SIG-M5 treated with dmso at 0.1 percent for 504 hours (cell line): Measurements from ENCODE around the gene NEO1.

Experiments
- DNase-seq: peaks from one replicate; lab custom pipeline; 2025; ENCODE audit not compliant: unreplicated experiment; lab: John Stamatoyannopoulos, UW

NEO1 gene

DNA sequence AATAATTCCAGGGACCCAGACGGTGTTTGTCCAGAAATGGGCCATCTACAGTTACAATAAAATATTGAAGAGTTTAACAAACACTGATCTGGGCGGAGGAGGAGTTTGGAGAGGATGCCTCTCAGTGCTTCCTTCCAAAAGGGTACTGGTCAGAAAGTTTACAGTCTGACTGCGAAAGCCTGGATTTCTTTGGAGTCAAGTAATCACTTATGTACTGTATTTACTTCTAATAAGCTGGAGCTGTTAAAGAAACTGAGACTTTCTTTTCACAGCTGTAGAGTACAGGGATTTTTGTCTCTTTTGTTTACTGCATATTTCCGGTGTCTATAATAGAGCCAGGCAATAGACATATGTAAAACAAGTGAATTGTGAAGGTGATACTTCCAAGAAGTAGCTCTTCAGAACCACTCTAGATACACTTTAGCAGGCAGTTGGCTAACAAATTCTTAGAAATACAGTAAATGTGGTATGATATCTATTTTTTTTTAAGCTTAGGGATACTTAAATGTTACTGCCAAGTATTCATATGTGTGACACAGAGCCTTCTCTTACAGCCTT is 22.1 kb upstream of the NEO1 start:
- DNase-seq: no peak

DNA sequence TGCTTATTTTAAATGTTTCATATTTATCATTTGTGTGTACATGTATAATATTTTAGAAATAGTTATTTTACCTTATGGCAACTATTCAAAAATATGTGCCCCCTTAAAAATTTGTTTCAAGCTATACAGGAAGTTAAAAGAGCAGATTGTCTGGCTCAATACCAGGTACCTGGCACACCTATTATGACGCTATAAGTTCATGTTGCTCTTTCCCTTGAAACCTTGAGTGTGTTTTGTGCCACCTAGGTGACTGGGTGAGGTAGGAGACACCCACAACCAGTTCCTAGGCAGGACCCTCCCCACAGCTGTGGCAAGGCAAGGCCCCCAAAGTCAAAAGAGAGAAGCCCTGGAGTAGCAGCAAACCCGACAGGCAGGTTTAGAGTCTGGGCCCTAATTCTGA is 20.6 kb upstream of the NEO1 start:
- DNase-seq: no peak

DNA sequence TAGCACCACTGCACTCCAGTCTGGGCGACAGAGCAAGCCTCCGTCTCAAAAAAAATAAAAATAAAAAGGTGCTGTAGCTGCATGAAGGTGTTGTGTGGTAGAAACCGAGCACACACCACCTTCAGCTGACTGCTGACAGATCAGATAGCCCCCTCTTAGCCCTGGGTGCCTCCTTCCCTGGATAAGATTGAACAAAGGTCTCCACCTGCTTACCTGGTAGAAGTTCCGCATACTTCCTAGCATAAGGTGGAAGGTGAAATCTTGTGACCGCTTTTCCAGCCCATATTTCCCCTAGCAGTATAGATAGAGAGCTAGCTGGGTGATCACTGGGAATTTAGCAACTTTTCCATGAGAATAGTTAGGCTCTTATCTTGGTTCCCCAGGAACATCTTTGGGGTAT is 18.7 kb upstream of the NEO1 start:
- DNase-seq: no peak

DNA sequence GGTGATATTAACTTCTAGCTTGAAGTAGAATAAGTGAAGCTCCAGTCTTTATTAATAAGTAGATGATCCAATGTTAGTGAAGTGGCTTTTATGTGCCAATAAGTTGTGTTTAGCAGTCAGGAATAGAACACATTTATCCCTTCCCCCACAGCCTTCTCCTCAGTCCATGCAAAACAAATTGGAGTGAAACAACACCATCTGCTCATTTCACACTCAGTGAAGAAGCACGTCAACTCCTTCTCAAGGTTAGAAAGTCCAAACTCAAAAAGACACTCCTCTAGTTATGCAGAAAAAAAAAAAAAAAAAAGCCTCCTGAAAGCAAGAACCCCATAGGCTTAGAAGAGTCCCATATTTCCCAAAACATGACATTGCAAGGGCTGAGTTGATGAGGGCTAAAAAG is 18.0 kb upstream of the NEO1 start:
- no peak for DNase-seq

DNA sequence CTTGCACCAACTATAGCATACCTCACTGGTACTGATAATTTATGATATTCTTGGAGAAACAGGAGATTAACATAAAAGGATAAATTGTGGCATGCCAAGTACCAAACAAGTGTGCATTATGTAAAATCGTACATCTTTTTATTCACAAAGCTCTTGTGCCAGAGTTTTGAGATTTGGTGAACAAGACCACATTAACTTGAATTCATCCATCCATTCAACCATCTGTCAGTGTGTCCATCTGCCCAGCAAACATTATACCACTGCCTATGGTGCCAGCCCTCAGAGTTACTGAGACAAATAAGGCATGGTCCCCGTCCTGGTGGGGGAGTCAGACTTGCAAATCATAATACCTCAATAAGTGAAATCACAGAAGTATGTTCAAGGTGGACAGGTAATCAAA is 17.0 kb upstream of the NEO1 start:
- no peak for DNase-seq

DNA sequence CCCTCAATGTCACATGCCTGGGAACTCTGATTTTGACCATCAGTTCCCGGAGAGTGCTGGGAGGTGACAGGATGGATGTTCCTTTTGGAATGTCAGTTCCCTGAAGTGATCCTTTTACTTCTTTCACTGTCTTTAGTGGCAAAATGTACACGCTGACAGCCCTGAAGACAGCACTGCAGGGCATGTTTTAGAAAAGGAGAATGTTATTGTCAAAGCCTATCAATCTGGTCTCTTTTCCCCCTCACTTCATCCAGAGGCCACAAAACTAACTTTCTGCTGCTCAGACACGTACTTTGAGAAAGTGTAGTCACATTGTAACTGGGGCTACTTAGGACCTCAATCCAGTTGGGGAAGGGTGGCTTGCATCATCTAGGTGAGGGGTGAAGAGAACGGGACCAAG is 14.0 kb upstream of the NEO1 start:
- no peak for DNase-seq

DNA sequence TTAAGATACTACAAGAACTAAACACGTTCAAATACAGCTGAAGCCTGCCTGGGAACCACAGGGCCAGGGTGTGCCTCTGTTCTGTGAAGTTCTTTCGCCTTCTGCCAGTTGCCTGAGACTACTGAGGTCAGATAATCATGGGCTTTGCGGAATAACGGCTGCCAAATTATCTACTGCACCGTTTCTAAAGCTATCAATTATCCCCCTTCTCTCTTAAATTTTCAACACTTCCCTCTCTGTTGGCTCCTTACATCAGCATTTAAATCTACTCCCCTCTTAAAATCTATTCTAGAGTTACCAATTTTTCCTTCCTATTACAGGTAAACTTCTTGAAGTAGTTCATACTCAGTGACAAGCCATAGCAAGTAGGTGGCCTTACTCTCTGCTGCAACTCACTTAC is 6.2 kb upstream of the NEO1 start:
- DNase-seq: no peak

DNA sequence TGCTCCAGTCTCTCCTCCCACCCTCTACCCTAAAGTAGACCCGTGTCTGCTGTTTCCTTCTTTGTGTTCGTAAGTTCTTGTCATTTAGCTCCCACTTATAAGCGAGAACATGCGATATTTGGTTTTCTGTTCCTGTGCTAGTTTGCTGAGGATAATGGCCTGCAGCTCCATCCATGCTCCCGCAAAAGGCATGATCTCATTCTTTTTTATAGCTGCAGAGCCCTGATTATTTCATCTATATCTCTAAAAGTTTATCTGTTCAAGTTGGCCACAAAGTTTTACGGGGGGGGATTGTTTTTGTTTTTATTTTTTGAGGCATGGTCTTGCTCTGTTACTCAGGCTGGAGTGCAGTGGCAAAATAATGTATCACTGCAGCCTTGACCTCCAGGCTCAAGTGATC is 4.4 kb upstream of the NEO1 start:
- DNase-seq: no peak

DNA sequence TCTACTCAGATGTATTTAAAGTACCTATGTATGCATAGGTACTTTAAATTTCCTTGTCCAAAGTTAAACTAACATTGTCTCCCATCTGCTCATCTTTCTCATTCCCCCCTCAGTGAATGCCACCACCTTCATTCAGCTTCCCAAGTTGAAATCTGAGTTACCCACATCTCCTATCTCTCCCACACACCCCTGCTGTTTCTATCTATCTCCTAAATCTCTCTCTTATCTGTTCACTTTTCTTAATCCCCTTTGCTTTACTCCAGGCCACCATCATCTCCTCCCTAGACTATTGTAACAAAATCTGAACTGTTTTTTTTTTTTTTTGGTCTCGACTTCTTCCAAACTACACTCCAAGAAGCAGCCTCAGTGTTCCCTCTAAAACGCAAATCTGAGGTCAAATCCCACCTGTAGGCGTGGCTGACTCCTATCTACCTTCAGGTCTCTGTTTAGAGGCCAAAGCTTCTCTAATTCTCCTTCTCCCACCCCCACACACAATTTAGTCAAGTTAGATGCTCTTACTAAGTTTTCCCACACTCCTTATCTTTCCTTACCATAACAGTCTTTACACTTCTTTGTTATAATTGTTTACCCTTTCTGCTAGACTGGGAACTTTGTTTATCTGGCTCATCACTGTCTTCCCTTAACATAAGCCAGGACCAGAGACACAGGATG is 3.5 kb upstream of the NEO1 start:
- no peak for DNase-seq

DNA sequence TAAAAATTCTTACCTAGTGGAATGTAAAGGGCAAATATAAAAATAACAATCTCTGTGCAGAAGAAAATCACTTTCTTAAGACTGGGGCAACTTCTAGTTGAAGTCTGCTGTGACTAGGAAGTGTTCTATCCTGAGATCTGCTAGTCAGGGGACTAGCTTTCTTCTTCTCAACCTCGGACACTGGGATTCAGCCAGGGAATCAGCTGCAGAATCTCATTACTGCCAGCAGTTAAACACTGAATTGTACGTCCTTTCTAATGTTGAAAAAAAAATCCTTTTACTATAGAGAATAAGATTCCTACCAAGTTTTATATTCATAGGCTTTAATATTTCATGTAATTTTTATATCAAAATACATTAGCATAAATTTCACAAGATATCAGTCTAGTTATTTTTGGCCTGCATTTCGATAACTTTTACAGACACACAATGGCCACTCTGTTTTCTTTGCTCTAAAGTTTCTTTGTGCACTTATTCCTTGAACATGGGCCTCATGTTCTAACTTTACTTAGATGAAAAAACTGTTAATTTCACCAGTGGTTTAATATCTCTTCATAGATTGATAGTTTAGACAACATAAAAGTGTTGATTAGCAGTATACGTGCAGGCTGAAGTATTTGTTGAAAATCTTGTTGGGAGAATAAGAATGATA is 2.6 kb upstream of the NEO1 start:
- no peak for DNase-seq

DNA sequence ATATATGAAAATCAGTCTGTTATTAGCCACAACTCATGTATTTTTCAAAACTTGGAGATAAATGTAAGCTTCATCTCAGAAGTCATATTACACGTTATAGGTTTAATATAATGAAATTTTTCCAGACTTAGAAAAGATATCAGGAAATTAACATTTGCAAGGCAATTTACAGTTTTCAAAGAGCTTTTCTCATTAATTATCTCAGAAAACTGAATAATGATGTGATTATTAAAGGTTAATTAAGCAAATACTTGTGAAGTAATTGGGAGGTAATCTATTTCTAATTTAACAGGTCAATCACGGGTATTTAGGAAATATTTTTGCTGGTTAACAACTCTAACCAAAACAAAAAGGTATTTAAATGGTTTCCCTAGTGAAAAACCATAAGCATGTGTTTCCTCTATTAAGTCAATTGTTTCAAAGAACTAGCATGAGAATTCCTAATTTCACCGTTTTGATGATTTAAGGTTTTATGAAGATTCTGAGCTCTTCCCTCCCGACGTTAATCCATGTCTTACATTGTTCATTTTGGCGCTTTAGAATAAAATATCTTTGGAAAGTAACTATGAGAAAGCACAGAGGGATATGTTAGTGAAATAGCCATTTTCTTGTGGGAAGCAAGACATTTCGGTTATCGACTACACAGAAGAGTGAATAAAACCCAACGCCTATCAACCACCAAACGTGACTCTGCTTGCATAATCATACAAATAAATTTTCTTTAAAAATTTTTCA is 1.5 kb upstream of the NEO1 start:
- no peak for DNase-seq

DNA sequence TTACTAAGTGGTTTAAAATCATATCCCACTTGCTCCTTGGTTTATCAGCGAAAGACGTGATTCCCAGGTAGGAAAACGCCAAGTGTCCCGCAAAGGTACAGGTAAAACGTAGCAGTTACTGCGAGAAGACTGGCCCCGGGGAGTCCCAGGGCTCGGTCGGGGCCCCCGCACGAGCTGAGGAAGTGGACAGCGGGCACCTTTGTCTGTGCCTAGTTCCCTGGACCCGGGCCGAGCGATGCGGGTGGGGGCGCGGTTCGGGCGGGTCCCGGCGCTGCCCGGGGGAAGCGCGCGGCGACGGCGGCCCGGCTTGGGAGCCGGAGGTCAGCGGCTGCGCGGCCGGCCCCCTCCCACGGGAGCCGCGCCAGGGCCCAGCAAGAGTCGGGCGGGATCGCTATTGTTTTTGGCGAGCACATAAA is 864 bp upstream of the NEO1 start:
- DNase-seq: no peak

DNA sequence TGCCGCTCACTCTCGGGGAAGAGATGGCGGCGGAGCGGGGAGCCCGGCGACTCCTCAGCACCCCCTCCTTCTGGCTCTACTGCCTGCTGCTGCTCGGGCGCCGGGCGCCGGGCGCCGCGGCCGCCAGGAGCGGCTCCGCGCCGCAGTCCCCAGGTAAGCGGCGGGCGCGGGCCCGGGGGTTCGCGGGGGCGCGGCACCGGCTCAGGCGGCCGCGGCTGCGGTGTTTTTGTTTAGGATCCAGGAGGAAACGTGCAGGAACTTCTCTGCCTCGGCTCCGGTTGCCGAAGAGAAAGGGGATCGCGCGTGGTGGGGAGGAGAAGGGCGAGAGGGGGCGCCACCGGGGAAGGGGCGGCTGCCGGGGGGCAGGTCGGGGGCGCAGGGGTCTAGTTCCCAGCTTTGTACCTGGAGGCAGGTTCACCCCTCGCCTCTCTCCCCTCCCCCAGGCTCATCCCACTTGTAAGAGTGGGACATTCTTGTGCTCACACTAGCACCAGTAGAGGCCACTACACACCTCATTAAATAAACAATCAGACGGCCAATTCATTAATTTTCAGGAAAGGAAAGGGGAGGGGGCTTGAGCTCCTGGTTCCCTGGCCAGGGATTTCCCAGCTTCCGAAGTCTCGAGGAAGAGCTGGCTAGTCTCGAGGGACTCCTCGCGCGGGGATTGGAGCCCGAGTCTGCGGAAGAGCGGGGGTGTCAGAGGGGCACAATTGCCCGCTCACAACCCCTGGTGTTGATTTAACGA is 562 bp downstream of the NEO1 start:
- DNase-seq: no peak

DNA sequence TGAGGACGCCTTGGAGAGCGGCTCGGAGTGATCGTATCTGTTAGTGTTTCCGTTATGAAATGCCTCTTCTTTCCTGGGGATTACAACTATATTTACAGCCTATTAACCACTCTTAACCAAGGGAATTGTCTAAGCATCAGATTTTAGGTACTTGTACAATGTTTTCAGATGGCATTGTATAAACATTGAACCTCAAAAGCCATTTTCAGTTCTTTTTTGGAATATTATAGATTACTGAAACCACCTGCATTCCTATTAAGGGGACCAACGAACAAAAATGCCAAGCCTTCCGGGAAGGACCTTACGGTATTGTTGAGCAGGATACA is 1.1 kb downstream of the NEO1 start:
- no peak for DNase-seq

DNA sequence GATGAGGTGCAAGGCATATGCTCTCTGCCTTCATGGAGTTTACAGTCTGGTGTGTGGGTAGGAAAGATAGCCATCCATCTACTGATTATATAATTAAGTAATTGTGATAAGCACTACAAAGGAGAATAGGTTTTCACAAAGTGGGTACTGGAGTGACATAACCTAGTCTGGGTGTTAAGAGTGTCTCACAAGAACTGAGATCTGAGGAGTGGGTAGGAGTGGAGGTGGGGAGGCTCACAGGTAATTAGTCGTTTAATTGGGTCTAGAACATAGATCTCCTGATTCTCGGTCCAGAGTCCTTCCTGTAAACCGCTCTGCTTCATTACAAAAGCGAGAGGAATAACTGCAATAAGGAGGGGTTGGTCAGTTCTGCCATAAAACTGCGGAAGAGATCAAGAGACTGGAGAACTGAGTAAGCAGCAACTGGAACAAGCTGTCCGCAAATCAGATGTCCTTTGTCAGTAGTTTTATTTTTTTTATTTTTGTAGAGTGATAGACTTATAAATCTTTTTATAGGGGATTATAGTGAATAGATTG is 2.2 kb downstream of the NEO1 start:
- no peak for DNase-seq

DNA sequence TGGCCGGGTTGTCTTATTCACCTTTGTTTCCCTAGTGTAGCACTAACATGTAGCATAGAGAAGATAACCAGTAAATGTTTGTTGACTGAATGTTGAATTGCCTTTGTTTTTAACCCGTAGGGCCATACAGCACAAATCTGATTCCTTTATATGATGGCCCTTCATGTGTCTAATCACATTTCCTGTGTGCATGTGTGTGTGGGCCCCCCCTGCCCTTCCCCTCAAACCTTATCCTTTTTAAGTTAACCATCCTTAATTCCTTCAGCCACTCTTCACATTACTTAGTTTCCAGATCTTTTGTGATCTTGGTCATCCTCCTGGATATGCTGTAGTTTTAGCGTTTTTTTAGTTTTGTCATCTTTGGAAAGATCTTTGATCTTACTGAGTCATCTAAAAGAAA is 4.2 kb downstream of the NEO1 start:
- no peak for DNase-seq

DNA sequence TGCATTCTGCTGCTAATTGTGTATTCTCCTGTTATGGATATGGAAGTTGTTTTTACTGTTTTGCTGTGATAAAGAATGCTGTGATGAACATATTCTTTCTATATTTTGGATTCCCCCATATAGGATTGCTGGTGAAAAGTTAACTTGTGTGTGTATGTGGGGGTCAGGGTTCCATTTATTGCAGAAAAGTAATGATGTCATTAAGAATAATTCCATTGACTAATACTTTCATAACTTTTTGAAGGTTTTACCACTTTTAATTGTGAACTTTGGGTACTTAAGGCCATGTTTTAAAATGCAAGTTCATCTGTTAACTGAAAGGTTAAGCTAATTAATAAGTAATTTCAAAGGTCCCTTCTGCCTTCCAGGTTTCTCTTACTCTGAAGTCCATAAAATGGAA is 6.2 kb downstream of the NEO1 start:
- no peak for DNase-seq

DNA sequence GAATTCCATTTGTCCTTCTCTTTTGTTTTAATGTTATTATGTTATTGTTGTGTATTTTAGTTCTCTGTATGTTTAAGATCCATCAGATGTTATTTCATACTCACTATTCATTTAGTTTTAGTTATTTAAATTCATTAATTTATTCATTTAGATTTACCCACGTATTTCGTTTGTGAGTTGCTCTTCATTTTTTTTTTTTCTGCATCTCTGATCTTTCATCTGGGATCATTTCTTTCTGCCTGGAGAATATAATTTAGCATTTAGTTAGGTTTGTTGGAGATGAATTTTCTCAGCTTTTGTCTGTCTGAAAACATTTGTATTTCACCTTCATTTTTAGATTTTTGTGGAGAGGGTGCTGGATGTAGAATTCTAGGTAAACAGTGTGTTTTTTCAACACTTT is 12.9 kb downstream of the NEO1 start:
- DNase-seq: no peak

DNA sequence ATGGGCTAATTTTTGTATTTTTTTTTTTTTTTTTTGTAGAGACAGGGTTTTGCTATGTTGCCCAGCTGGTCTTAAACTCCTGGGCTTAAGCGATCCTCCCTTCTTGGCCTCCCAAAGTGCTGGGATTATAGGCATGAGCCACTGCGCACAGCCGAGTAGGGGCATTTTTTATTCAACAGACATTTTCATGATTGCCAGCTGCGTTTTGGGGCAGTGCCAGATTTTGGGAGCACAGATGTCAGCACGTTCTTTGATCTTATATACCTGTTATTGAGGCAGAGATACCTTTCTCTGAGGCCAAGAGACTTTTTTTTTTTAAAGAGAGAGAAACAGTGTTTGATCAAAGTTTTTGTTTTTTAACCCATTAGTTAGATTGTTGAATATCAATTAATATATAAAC is 16.8 kb downstream of the NEO1 start:
- no peak for DNase-seq

DNA sequence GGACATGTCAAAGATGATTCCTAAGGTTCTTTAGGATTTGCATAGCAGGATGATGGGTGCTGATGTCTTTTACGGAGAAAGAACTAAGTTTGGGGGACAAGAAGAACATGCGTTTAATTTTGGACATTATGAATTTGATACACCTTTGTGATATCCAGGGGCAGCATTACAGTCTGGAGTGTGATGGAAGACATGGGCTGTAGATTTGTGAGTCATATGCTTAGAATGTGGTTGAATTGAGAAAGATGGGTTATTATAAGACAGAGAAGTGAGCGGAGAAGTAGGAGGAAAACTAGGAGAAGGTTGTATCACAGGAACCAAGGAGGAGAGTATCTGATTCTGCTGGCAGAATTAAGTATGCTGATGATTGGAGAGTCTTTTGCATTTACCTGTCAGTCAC is 20.6 kb downstream of the NEO1 start:
- no peak for DNase-seq

DNA sequence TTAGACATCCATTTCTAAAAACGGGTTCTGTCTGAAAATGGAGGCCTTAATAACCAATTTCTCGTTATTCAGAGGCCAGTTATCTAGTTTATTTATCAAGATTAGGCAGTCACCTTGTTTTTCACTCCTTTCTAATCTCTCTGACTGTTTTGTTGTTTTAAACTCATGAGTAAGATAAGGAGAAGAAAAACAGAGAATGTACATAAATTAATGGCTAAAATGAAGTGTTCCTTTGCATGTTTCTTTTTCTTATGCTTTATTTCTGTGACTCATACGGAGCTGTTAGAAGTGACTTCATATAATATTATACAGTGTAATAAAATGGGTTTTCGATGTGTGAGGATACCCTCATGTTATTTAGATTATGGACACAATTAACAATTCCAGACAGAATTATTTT is 22.0 kb downstream of the NEO1 start:
- DNase-seq: no peak
